ENCODE data around the gene MARK1. TPM values are rescaled to one million over a fixed set of nuclear protein-coding genes. Genes with fewer than 3 reads are reported as not detected.

Gene MARK1
- total RNA-seq, 1 donor from 2014 or later: 6.1 TPM

DNA sequence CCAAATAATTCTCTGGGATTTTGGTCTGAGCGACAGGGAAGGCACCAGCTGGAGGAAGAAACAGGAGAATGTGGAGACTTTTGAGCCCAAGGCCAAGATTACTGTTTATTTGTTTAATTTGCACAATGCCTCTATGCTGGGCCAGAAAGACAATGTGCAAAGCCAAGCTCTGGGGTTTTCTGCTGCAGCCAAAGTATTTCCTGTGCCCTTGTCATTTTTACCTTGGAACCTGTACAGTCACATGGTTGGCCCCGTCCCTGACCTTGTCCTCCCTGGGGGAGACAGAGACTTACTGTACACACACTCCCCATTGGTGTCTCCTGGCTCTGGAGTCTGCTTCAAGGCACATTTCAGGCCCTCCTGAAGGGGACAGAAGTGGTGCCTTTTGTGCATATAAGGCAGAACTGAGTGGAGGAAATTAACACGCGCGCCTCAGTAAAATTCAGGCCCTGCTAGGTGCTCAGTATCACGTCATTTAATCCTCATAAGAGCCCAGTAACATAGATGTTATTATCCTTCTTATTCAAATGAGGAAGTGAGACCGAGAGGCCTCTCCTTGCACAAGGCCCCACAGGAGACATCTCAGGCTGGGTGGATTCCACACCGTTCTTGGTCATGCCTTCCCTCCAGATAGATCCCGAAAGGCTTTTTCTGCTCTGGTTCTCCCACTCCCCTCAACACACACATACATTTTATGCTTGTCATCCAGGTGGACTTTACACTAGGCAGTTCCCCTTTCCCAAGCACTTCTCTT lies 183.3 kb downstream of the MARK1 start:
- no peak for DNase-seq (ENCODE audit: low read depth)
- H3K27me3 ChIP-seq (ENCODE audit: control insufficient read depth, insufficient read depth, low read length): no peaks in the 10 kb centered on the region
- no peaks in the 10 kb centered on the region for H3K36me3 ChIP-seq (ENCODE audit: control insufficient read depth, insufficient read depth, low read length)
- TF ChIP-seq, protein P1, sequence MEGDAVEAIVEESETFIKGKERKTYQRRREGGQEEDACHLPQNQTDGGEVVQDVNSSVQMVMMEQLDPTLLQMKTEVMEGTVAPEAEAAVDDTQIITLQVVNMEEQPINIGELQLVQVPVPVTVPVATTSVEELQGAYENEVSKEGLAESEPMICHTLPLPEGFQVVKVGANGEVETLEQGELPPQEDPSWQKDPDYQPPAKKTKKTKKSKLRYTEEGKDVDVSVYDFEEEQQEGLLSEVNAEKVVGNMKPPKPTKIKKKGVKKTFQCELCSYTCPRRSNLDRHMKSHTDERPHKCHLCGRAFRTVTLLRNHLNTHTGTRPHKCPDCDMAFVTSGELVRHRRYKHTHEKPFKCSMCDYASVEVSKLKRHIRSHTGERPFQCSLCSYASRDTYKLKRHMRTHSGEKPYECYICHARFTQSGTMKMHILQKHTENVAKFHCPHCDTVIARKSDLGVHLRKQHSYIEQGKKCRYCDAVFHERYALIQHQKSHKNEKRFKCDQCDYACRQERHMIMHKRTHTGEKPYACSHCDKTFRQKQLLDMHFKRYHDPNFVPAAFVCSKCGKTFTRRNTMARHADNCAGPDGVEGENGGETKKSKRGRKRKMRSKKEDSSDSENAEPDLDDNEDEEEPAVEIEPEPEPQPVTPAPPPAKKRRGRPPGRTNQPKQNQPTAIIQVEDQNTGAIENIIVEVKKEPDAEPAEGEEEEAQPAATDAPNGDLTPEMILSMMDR (IDR thresholded peaks at IDR 0.05; ENCODE audit: insufficient read depth, low read length, poor library complexity, severe bottlenecking): no peak
- H3K4me3 ChIP-seq (ENCODE audit: low read depth, low read length): no peak overlapping the region

Other genes with a start within 250 kb of the MARK1 start
- gene C1orf115, start 162.2 kb downstream of the MARK1 start, total RNA-seq: 8.4 and 8.9 TPM in 2 replicates
- gene MTARC2, start 220.2 kb downstream of the MARK1 start, total RNA-seq: 8.7 and 8.9 TPM in 2 replicates